ENCODE results near the gene KRTAP10-11.
"Not testable (repeated sequence)": the region's sequence is repeated elsewhere in the genome, so short reads cannot be mapped to it uniquely, and the experiment has no call there.

Gene KRTAP10-11

DNA sequence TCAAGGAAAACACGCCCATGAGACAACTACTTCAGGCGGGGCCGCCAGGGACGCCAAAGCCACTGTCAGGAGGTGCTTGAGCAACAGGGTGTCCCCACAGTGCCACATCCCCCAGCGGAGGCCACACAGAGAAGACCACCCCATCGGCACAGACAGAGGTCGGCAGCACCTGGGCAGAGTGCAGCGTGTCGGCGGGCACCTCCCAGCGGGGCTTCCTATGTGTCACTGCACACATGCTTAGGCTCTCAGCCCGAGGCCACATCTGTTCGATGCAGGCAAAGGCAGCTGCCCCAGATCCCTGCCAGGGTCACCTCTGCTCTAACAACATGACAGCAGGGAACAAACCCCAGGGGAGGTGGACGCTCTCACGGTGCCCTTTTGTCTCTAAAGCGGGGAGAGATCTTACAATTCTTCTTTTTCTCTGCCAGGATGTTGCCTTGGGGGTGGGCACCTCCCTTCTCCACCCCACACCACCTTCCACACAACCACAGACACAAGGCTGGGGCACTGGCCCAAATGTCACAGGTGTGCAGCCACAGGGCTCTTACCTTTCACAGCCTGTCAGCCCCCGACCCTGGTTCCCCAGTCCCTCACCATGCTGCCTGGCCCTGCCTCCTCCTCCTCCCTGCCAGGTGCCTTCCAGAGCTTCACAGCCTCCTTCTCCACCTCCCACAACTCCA is 30.2 kb upstream of the KRTAP10-11 start:
- DNase-seq = no peak

DNA sequence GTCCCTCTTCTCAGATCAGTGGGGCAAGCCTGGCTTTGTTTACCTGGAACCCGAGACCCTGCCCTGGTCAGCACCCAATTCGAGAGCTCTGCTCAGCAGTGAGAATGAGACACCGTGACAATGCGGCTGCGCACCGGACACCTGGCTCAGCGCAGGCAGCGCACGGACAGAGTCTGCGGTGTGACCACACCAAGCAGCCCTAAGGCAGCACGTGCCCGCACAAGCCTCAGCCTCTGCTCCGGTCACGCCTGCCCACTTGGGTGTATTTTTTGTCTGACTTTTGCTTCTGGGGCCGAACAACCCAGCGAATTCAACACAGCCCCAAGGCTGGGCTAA is 29.7 kb upstream of the KRTAP10-11 start:
- no peak for DNase-seq

DNA sequence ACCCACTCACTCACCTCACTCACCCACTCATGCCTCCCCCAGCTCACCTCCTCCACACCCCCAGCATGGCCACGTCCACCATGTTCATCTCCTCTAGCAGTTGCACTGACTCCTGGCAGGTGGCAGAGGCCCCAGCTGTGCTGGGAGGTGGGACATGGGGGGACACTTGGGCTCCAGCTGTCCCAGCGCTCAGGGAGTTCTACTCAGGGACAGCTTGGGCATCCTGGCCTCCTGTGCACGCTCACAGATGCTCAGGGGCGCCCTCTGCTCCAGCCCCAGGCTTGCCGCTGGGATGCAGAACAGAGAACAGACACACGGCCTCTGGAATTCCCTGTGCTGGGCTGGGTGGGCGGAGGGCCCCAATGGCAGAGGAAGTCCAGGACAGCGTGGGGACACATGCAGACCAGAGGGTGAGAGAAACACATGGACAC is 29.1 kb upstream of the KRTAP10-11 start:
- no peak for DNase-seq

DNA sequence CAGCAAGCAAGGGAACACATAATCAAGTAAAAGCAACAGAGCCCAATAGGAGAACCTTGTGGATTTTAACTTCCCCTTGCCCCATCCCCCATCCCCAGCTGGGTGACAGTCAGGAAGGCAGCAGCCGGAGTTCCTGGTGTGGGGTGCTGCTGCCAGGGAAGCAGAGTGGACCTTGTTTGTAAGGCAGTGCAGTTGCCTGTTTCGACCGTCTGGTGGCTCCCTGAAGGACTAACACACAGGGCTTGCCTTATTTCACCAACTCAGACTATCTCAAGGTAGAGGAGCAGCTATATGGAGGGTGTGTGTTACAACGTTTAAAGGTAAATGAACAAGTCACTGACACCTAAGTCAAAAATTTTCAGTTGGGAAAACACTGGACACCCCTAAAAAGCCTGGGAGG is 27.7 kb upstream of the KRTAP10-11 start:
- no peak for DNase-seq

DNA sequence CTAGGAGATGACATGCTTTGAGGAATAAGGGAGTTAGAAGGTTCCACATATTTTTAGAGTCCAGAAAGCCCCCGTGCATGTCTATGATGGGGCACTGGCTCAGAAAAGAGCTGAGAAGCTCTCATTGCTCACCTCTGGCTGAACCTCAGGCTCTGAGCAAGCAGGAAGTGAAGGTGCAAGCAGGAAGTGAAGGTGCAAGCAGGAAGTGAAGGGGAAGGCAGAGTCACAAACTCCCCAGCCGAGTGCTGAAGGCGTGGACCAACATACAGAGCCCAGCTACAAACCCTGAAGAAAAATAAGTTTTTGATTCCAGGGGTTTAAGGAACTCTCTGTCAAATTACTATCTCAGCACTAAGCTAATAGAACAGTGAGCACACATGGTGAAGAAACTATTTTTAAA is 27.3 kb upstream of the KRTAP10-11 start:
- peak; percentile 76 for DNase-seq

DNA sequence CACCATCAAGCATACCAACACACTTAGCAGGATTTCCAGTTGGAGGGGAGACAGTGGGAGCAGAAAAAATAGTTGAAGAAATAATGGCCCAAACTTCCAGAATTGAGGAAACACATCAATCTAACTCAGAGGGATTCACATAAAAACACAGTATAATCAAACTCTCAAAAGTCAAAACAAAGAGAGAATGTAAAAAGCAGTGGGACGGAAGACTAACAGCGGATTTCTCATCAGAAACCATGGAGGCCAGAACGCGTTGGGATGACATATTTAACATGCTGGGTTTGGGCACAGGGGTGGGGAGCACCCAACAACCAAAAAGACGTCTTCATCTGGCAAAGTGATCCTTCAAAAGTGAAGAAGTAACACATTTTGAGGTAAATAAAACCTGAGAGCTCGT is 26.3 kb upstream of the KRTAP10-11 start:
- no peak for DNase-seq

DNA sequence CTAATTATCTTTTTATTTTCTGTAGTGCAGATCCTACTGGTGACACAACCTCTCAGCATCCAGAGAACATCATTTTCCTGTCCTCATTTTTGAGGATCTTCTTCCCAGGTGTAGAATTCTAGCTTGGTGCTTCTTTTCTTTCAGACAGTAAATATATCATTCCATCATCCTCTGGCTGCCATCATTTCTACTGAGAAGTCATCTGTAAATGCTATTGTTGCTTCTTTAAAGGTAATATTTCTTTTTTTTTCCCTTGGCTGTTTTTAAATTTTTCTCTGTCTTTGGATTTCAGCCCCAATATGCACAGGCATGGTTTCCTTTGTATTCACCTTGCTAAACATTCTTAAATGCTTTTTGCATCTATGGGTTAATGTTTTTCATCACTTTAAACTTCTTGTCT is 22.6 kb upstream of the KRTAP10-11 start:
- no peak for DNase-seq

DNA sequence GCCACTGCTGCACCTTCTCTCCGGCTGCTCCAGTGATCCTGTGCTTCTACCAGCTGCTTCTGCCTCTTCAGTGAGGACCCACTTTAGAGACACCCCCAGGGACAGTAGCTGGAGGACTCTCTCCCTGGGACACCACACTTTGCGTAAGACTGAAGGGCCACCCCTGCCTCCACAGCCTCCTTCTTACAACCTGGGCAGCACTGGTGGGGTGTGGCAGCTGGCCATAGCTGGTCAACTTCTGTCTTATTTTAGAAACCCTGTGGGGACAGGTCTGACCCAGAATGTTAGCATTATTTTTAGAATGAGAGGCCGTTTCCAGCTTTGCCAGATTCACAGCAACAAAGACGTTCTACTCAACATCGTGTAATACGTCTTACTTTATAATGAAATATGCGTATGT is 20.5 kb upstream of the KRTAP10-11 start:
- DNase-seq = no peak

DNA sequence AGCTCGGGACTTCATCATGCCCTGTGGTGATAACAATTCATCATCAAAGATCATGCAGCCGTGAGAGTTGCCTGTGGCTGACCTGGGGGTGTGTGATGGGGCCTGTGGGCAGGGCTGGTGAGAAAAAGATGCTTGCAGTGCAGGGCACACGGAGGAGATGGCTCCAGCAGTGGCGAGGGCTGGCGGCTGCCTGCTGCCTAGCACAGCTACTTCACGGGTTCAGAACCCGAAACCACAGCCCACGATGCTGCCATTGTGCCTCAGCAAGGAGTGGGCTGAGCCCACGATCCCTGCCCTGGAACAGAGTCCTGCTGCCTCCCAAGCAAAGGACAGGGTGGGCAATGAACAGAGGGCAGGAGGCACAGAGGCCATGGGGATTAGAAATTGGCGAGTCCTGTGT is 20.0 kb upstream of the KRTAP10-11 start:
- DNase-seq = peak; percentile 39

DNA sequence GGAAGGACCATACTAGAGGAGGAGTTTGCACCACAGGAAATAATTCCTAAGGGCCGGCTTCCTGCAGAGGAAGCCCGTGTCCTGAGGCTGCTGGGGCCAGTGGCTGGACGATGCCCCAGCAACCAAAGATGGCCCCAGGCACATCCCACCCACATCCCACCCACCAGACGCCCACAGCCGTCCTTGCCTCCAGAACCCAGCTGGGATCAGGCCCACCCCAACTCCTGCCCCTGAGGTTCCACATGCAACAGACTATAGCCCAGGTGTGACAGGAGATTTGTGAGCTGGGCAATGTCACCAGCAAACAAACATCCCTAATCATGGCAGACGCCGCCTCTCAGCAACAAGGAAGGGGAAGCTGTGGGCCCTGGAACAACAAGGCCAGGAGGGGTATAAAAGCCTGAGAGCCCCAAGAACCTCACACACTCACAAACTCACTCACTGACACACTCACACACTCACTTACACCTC is 19.5 kb upstream of the KRTAP10-11 start, which contains the start of gene KRTAP10-9:
TSS of gene KRTAP10-9 (plus strand) at position 421 of the 471 bp plus-strand sequence. CDS start 79 bp downstream, outside the sequence.
- DNase-seq = no peak

DNA sequence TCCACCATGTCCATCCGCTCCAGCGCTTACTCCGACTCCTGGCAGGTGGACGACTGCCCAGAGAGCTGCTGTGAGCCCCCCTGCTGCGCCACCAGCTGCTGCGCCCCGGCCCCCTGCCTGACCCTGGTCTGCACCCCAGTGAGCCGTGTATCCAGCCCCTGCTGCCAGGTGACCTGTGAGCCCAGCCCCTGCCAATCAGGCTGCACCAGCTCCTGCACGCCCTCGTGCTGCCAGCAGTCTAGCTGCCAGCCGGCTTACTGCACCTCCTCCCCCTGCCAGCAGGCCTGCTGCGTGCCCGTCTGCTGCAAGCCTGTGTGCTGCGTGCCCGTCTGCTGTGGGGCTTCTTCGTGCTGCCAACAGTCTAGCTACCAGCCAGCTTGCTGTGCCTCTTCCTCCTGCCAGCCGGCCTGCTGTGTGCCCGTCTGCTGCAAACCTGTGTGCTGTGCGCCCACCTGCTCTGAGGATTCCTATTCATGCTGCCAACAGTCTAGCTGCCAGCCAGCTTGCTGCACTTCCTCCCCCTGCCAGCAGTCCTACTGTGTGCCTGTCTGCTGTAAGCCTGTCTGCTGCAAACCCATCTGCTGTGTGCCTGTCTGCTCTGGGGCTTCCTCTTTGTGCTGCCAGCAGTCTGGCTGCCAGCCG is 18.9 kb upstream of the KRTAP10-11 start:
- not testable (repeated sequence) for DNase-seq

DNA sequence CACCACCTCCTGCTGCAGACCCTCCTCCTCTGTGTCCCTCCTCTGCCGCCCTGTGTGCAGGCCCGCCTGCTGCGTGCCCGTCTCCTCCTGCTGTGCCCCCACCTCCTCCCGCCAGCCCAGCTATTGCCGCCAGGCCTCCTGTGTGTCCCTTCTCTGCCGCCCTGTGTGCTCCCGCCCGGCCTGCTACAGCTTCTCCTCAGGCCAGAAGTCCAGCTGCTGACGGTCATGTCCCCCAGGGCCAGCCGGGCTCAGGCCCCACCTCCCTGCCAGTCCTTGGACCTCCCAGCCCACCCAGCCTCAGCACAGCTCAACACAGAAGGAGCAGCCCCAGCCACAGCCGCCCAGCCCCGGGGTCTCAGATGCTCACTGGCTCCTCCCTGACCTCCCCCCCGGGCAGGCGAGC is 18.4 kb upstream of the KRTAP10-11 start:
- not testable (repeated sequence) for DNase-seq

DNA sequence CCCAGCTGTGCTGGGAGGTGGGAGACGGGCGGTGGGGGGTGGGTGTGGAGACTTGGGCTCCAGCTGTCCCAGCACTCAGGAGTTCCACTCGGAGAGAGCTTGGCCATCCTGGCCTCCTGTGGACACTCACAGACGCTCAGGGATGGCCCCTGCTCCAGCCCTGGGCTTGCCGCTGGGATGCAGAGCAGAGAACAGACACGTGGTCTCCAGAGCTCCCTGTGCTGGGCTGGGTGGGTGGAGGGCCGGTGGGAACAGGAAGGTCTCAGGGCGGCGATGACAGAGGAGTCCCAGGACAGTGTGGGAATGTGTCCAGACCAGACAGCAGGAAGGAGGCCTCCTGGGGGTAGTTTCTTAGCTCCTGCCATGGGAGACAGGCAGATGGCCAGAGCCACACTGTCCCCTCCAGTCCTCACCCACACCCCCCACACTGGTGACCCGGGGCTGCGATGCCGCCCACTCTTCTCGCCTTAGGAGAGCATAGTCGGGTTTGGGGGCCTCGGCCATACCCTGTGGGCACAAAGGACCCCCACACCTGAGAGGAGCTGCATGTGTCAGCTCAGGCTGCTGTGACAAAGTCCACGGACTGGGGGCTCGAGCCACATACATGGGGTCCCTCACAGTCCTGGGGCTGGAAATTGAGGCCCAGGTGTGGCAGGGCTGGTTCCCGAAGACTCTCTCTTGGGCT is 17.4 kb upstream of the KRTAP10-11 start:
- no peak for DNase-seq

DNA sequence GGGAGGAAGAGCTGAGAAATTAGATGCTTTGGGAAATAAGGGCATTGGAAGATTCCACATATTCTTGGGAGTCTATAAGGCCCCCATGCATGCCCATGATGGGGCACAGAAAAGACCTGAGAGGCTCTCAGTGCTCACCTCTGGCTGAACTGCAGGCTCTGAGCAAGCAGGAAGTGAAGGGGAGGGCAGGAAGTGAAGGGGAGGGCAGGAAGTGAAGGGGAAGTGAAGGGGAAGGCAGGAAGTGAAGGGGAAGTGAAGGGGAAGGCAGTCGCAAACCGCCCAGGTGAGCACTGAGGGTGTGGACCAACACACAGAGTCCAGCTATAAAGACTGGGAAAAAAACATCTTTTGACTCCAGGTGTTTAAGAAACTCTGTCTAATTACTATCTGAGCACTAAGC is 15.8 kb upstream of the KRTAP10-11 start:
- peak; percentile 31 for DNase-seq

DNA sequence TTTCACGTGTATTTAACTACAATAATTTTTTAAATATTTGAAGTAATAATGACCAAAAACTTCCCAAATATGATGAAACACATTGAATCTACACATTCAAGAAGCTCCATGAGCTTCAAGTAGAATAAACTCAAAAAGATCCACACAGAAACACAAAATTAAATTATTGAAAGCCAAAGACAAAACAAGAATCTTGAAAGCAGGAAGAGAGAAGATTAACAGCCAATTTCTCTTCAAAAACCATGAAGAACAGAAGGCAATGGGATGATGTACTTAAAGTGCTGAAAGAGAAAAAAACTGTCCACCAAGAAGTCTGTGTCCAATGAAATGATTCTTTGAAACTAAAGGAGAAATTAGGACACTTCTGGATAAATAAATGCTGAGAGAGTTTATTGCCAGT is 14.1 kb upstream of the KRTAP10-11 start:
- DNase-seq = no peak

DNA sequence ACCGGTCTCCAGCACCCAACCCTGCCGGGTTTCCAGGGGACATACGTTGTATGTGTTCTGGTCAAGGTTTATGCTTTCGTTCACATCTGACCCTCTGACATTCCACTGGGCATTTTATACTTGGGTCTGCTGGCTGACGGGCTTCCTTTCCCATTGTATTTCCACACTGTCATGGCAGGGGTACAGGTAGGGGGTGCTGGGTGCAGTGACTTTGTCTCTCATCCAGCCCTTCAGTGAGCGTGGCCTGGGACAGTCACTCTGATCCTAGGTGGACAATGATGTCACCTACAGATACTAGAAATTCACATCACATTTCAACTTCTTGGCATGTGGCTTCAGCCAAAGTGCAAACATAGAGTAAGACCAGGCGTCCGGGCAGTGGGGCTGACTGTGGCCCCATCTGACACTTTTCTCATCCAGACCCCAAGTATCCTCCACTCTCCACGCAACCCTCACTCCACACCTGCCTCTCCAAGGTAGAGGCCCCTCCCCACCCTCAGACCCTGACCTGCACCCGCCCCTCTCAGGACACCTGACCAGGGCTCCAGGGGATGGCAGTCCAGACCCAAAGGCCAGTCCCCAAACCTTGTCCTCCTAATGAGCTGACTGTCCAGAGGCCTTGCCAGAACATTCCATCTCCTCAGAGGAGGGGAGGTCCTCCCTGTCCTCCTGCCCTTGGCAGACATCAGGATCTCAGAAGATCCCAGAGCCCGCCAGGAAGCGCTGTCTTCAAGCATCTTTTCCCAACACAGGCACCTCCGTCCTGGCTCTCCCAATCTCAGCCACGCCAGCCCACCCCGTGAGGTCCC is 9.8 kb upstream of the KRTAP10-11 start:
- no peak for DNase-seq

DNA sequence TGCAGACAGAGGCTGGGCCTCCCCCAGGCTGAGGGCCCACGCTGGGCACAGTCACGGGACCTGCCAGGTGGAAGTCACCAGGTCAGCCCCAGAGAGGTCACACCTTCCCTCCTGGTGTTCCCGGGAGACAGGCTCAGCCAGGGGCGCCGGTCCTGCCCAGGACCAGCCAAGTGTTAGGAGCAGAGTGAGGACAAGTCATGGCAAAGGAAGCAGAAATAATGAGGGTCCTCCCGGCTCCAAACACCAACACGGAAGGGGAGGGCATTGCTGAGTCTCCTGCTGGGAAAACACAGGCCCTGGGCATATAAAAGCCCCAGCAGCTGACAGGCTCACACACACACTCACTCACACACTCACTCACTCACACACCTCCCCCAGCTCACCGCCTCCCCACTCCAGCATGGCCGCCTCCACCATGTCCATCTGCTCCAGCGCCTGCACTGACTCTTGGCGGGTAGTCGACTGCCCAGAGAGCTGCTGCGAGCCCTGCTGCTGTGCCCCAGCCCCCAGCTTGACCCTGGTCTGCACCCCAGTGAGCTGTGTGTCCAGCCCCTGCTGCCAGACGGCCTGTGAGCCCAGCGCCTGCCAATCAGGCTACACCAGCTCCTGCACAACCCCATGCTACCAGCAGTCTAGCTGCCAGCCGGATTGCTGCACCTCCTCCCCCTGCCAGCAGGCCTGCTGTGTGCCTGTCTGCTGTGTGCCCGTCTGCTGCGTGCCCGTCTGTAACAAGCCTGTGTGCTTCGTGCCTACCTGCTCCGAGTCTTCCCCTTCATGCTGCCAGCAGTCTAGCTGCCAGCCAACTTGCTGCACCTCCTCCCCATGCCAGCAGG is 9.0 kb upstream of the KRTAP10-11 start, which contains the start of gene KRTAP10-10:
TSS of gene KRTAP10-10 (plus strand) at position 339 of the 833 bp plus-strand sequence. CDS start at position 401, 62 bp downstream.
- DNase-seq = no peak

DNA sequence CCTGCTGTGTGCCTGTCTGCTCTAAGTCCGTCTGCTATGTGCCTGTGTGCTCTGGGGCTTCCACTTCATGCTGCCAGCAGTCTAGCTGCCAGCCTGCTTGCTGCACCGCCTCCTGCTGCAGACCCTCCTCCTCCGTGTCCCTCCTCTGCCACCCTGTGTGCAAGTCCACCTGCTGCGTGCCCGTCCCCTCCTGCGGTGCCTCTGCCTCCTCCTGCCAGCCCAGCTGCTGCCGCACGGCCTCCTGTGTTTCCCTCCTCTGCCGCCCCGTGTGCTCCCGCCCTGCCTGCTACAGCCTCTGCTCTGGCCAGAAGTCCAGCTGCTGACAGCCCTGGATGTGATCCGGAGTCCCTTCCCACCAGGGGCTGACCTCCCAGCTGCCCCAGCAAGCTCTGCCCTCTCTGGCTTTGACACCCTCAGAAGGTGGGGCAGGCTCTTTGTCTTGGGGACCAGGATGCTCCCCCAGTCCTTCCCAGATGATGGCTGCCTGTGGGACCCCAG is 8.3 kb upstream of the KRTAP10-11 start:
- DNase-seq = not testable (repeated sequence)

DNA sequence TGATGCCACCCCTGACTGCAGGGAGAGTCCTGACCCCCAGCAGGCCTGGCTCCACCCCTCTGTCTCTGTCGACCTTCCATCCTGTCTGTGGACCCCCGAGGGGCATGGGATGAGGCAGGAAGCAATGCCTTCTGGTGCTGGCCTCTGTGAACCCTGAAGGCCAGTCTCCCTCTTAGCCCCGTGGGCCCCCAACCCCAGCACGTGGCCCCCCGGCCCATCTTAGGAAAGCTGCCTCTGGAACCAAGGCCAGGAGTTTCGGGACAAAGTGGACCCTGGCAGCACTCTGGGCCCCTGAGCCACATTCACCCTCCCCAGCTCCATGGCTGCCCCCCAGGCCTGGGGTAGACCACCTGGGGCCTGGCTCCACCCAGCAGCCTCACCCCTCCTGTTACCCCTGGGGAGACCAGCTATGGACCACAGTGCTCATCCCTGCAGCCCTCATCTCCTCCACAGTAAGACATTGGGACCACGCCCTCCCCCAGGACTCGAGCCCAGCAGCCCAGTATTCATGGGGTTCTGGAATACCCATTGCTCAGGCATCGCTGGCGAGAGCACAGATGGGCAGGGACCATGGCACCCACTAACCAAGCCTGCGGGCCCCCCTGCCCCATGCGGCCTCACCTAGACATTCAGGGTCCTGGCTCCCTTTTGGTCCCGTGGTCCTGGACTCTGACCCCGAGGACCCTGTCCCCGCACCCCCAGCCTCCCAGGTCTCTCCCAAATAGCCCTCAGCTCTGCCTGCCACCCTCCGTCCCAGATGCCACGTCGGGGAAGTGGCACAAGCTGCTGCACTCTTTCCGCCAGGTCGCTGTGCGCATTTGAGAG is 7.5 kb upstream of the KRTAP10-11 start:
- not testable (repeated sequence) for DNase-seq

DNA sequence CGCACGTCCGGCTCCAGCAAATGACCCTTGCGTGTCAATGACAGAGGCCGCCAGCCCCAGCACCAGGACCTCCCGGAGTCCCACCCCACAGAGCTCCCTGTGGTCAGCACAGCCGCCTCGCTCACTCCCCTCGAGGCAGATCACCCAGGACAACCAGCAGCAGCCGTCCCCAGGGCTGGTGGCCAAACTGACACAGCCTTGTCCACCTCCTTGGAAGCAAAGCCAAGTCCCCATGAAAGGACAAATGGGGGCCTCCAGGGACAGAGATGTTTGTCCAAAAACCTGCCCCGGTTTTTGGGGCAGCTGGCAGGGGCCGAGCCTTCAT is 6.9 kb upstream of the KRTAP10-11 start:
- DNase-seq = no peak

DNA sequence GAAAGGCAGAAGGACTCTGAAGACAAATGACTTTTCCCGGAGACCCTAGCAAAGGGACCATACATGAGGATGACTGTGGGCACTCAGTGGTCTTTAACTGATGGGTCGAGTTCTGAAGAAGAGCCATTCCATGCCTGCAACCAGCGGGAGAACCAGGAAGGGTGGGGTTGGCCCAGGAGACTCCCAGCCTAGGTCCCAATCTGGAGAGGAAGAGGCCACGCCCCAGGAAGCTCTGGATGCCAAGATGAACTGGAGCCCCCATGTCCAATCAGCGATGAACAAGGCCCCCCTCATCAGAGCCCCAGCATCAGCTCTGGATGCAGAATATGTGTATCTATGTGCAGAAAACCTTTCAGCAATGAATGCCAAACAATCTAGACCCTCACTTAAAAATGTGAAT is 5.5 kb upstream of the KRTAP10-11 start:
- DNase-seq = no peak

Data from CD4-positive, alpha-beta T cell treated with Interleukin-10 for 1 hour (primary cell).